NCI-H69 (cell line): Measurements from ENCODE around the gene RASGRF1.
"Not testable (repeated sequence)": the region's sequence is repeated elsewhere in the genome, so short reads cannot be mapped to it uniquely, and the experiment has no call there.

Source experiments
- DNase-seq: peaks from one replicate; lab custom pipeline; 2025; lab: John Stamatoyannopoulos, UW

The RASGRF1 gene

GRCh38 chr15:79090487-79091203, at the start of gene RASGRF1:
RASGRF1 (minus strand) TSS chr15:79090780; CDS start chr15:79090498, 282 bp downstream.
- peak; percentile 15 for DNase-seq

GRCh38 chr15:79136434-79137046, 46.0 kb upstream of the RASGRF1 start:
- no peak for DNase-seq

GRCh38 chr15:79133309-79133708, 42.7 kb upstream of the RASGRF1 start:
- no peak for DNase-seq

- no peak for DNase-seq
These were observed 42.2 kb upstream of the RASGRF1 start for GRCh38 chr15:79132770-79133169.

GRCh38 chr15:79132361-79132760, 41.8 kb upstream of the RASGRF1 start:
- DNase-seq, result no peak

- DNase-seq, result no peak
These were observed 40.1 kb upstream of the RASGRF1 start for GRCh38 chr15:79130535-79131130.

GRCh38 chr15:79129235-79129634, 38.7 kb upstream of the RASGRF1 start:
- no peak for DNase-seq

GRCh38 chr15:79128556-79128955, 38.0 kb upstream of the RASGRF1 start:
- DNase-seq, result no peak

GRCh38 chr15:79124388-79124787, 33.8 kb upstream of the RASGRF1 start:
- DNase-seq, result no peak

- no peak for DNase-seq
These were observed 32.4 kb upstream of the RASGRF1 start for GRCh38 chr15:79122991-79123390.

- DNase-seq, result no peak
These were observed 31.8 kb upstream of the RASGRF1 start for GRCh38 chr15:79122391-79122790.

GRCh38 chr15:79121571-79121970, 31.0 kb upstream of the RASGRF1 start:
- DNase-seq, result no peak

GRCh38 chr15:79117442-79118204, 27.0 kb upstream of the RASGRF1 start:
- no peak for DNase-seq

- DNase-seq, result no peak
These were observed 26.2 kb upstream of the RASGRF1 start for GRCh38 chr15:79116771-79117170.

GRCh38 chr15:79115986-79116665, 25.5 kb upstream of the RASGRF1 start:
- no peak for DNase-seq

GRCh38 chr15:79113831-79114230, 23.3 kb upstream of the RASGRF1 start:
- no peak for DNase-seq

GRCh38 chr15:79111404-79111803, 20.8 kb upstream of the RASGRF1 start:
- DNase-seq, result not testable (repeated sequence)

- no peak for DNase-seq
These were observed 14.6 kb upstream of the RASGRF1 start for GRCh38 chr15:79105141-79105540.

- DNase-seq, result no peak
These were observed 12.0 kb upstream of the RASGRF1 start for GRCh38 chr15:79102595-79102994.

- DNase-seq, result no peak
These were observed 11.4 kb upstream of the RASGRF1 start for GRCh38 chr15:79101866-79102581.

GRCh38 chr15:79099692-79100091, 9.1 kb upstream of the RASGRF1 start:
- no peak for DNase-seq
